Right ventricle myocardium superior (tissue), 1 donor: ENCODE results near the gene RNASE7. TPM values are rescaled to one million over a fixed set of nuclear protein-coding genes. Genes with fewer than 3 reads are reported as not detected.

ENCODE experiments used
- ATAC-seq: fragments of 200-7000 bp; cut with Tn5 transposase; one replicate; pipeline ENCODE4 v1.9.1; 2020; ENCODE audit warnings: mild to moderate bottlenecking; ENCODE audit not compliant: poor library complexity
- DNase-seq: peaks from one replicate; pipeline ENCODE4 v3.0.0-alpha.2; 2020
- intact Hi-C: fragments of 100-400 bp; cut with DNase I; formaldehyde crosslinking; loops from one replicate; pipeline ENCODE4 v1.11.2; 2022
- microRNA-seq: library from miRNA; unstranded; fragments of <30 nt; microRNA quantifications from one replicate; pipeline ENCODE4 v1.2.0, GENCODE V29; 2020
- total RNA-seq: library from RNA; stranded (reverse); fragmentation: NEBNext Ultra II Directional; extraction: Animal tissue kit (Norgen Biotek cat#: 25700); gene quantifications from one replicate; pipeline ENCODE4 v1.2.1, GENCODE V29; 2021
- donor health status: DM: no; HTN: yes; CAD: no; lungs with severe emphysema.

Gene RNASE7
- total RNA-seq, 1 donor from 2014 or later, result not detected

GRCh38 chr14:21091821-21092272, 49.7 kb downstream of the RNASE7 start:
- no peak for DNase-seq
- intact Hi-C loops, result no loop called here
- ATAC-seq, result no peak

DNA sequence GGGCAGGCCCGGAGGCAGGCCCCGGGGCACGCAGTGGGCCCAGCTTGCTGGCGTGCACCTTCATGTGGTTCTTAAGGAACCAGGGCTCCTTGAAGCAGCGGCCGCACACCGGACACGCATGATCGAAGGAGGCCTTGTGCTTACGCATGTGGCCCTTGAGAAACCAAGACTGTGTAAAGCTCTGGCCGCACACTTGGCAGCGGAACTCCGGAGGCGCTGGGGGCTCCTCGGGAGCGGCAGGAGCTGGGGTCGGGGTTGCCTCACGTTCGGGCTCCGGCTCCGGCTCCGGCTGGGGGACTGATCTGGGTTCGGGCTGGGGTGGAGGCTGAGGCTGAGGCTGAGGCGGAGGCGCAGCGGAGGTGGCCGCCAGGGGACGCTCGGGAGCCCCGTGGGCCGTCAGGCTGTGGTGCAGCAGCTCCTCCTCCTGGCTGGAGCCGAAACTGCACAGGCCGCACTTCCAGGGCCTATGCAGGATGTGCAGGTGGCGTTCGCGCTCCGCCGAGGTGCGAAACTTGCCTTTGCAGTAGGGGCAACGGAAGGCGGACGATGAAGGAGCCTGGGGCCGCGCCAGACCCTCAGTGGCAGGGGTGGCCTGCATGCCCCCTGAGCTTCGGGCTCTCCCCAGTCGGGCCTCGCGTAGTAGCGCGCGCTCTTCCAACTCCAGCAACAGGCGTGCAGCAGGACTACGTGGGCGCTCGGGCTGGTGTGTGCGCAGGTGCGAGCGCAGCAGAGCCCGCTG, 50.3 kb downstream of the RNASE7 start:
- ATAC-seq (peak; percentile 88), DNase-seq (peak; percentile 93)
- intact Hi-C loops, result no loop called here

DNA sequence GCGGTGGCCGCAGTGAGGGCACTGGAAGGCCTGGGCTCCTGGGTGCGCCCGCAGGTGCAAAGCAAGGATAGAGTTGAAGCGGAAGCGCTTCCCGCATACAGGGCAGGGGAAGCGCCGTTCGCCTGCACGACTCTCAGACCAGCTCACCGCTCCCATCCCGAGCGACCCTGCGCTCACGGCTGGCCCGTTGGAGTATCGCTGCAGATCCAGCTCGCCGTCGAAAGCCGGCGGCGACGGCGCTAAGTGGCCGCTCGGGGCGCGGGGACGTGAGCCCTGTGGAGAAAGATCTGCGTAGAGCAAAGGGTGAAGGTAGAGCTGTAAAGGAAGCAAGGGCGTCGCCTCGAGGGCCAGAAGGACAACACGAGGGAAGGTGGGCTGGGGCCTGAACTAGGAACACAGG, 50.9 kb downstream of the RNASE7 start:
- intact Hi-C loops, result no loop called here
- no peak for DNase-seq
- ATAC-seq, result no peak

Small RNAs within 50 kb of the gene (microRNA-seq; reads per million reads assigned to microRNA genes)
- gene MIR6717, result not detected

Other genes starting within 250 kb of the RNASE7 start
- 317 TPM for gene RNASE1, start 239.5 kb upstream of the RNASE7 start, total RNA-seq
- gene RNASE3, start 151.0 kb upstream of the RNASE7 start, total RNA-seq, result not detected
- 2.5 TPM for gene RNASE2, start 86.9 kb upstream of the RNASE7 start, total RNA-seq
- gene METTL17, start 52.4 kb upstream of the RNASE7 start, total RNA-seq, result 41.7 TPM
- not detected for gene SLC39A2, start 43.1 kb upstream of the RNASE7 start, total RNA-seq
- 327 TPM for gene NDRG2, start 17.3 kb upstream of the RNASE7 start, total RNA-seq
- 0.81 TPM for gene TPPP2, start 12.1 kb upstream of the RNASE7 start, total RNA-seq
- gene RNASE13, start 7.6 kb upstream of the RNASE7 start, total RNA-seq, result not detected
- not detected for gene RNASE8, start 15.5 kb downstream of the RNASE7 start, total RNA-seq
- gene ARHGEF40, start 27.9 kb downstream of the RNASE7 start, total RNA-seq, result 21.2 TPM
- 50.0 TPM for gene ZNF219, start 56.3 kb downstream of the RNASE7 start, total RNA-seq
- gene TMEM253, start 58.7 kb downstream of the RNASE7 start, total RNA-seq, result 0.43 TPM
- not detected for gene OR5AU1, start 113.7 kb downstream of the RNASE7 start, total RNA-seq
- gene HNRNPC, start 227.1 kb downstream of the RNASE7 start, total RNA-seq, result 238 TPM
- 0.27 TPM for gene RPGRIP1, start 237.7 kb downstream of the RNASE7 start, total RNA-seq